Sigmoid colon (tissue), 3 donors: Measurements from ENCODE around the gene GABBR2.

Experiments
- POLR2A ChIP-seq, 2 donors: fragments of 450-650 bp; IDR thresholded peaks; one replicate each; pipeline ENCODE4 v1.6.1; 2016; ENCODE audit warnings: antibody characterized with exemption in 2 of 2, mild to moderate bottlenecking in 2 of 2, moderate library complexity in 2 of 2
- TF ChIP-seq, protein P1 (sequence below), 4 experiments: fragments of 450-650 bp in 3 of 4; fragments of 200-600 bp in 1 of 4; IDR thresholded peaks; one replicate each; pipeline ENCODE4 v1.5.1; 2016 to 2019; ENCODE audit warnings: antibody characterized with exemption in 4 of 4, mild to moderate bottlenecking in 3 of 4, moderate library complexity in 2 of 4

GRCh38 chr9:98367371-98367900, 341.3 kb downstream of the GABBR2 start:
- TF ChIP-seq, protein P1, sequence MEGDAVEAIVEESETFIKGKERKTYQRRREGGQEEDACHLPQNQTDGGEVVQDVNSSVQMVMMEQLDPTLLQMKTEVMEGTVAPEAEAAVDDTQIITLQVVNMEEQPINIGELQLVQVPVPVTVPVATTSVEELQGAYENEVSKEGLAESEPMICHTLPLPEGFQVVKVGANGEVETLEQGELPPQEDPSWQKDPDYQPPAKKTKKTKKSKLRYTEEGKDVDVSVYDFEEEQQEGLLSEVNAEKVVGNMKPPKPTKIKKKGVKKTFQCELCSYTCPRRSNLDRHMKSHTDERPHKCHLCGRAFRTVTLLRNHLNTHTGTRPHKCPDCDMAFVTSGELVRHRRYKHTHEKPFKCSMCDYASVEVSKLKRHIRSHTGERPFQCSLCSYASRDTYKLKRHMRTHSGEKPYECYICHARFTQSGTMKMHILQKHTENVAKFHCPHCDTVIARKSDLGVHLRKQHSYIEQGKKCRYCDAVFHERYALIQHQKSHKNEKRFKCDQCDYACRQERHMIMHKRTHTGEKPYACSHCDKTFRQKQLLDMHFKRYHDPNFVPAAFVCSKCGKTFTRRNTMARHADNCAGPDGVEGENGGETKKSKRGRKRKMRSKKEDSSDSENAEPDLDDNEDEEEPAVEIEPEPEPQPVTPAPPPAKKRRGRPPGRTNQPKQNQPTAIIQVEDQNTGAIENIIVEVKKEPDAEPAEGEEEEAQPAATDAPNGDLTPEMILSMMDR (IDR thresholded peaks at IDR 0.05), result no peak
- no peak for TF ChIP-seq POLR2A (IDR thresholded peaks at IDR 0.05)
